ENCODE results near the gene ACADM. TPM values are rescaled to one million over a fixed set of nuclear protein-coding genes. Genes with fewer than 3 reads are reported as not detected.

Gene ACADM
- total RNA-seq (2022; extraction: Qiagen RNA extraction): 25.6 to 44.8 TPM (median 30.0 TPM) in 5 replicates

DNA sequence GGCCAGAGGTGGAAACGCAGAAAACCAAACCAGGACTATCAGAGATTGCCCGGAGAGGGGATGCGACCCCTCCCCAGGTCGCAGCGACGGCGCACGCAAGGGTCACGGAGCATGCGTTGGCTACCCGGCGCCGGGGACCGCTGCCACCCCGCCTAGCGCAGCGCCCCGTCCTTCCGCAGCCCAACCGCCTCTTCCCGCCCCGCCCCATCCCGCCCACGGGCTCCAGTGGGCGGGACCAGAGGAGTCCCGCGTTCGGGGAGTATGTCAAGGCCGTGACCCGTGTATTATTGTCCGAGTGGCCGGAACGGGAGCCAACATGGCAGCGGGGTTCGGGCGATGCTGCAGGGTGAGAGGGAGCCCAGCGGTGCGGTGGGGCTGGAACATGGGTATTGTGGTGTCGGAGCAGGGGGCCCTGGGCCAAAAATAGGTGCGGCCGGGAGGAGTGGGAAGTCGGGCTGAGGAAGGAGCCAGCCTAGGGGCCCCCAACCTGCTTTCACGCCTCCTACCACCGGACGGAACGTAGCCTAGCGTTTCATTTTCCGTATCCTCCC, at the start of gene ACADM:
Gene ACADM (plus strand): TSS at position 238 of the 551 bp plus-strand sequence. CDS start 79 bp downstream, at position 317.

DNA sequence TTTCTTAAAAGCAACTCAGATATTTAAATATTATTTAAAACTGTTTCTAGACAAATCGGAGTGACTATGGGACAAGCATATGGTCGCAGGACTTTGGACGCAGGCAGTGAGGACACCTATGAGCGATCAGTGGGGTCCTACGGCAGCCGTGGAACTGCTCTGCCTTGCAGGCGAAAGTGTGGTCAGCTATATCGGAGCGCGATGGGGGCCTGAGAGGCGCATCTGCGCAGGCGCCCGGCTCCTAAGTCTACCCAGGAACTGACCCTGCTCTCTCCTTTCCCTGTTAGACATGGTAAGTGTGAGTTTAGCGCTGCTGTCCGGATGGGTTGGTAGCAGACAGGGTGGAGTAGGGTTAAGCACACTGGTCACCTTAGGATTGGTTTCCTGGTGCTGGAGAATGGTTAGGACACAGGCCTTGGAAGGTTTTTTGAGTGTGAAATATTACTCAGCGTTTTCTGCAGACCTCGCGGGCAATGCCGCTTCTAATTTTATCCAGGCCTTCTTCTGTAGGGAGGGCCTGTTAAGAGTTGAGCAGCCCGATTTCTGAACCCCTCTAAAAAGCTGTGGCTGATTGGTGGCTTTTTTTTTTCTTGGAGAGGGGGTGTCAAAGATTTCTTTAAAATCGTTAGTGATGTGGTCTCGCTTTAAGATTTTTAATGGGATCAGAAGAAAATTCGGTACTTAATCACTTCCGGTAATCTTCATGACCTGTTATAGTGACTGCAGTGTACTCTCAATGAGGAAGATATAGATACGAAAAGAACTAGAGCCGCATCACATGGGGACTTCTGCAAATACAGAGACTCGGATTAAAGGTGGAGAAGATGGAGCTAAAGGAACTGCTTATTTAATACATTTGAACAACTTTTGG, 61.7 kb downstream of the ACADM start, which contains the start of gene RABGGTB:
Gene RABGGTB (plus strand): TSS at position 274 of the 871 bp plus-strand sequence. CDS start 16 bp downstream, at position 290.

DNA sequence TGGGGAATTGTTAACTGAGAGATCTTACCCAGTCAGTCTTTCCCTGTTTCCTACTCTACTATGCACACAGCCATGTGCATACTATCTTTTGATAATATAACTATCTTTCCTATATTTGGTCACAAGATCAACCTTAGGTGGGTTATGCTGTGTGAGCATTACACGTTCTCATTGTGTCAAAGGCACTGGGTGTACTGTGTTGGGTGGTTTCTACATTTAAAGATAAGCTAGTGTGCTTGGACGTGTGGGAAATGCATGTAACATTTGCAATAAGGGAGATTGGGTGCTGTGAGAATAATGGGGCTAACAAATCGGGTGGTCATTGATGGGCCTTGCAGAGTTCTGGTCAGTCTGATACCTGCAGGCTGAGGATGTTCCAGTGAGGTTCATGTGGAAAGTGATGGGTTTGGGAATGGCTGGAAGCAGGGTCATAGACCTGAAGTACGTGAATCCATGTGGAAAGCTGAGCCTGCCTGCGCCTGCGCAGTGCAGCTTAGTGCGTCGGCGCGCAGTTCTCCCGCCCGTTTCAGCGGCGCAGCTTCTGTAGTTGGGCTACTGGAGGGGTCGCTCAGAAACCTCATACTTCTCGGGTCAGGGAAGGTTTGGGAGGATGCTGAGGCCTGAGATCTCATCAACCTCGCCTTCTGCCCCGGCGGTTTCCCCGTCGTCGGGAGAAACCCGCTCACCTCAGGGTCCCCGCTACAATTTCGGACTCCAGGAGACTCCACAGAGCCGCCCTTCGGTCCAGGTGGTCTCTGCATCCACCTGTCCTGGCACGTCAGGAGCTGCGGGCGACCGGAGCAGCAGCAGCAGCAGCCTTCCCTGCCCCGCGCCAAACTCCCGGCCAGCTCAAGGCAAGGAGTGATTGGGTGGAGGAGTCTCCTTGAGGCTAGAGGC, 72.1 kb downstream of the ACADM start, which contains the start of gene MSH4:
Gene MSH4 (plus strand): TSS at position 507 of the 897 bp plus-strand sequence. CDS start 104 bp downstream, at position 611.

Other genes starting within 250 kb of the ACADM start
- gene SLC44A5, start 113.6 kb upstream of the ACADM start, total RNA-seq (2022; extraction: Qiagen RNA extraction): 0.02 to 0.17 TPM (median 0.06 TPM) in 5 replicates
- gene RABGGTB, start 61.5 kb downstream of the ACADM start, total RNA-seq (2022; extraction: Qiagen RNA extraction): 68.5 to 97.2 TPM (median 71.6 TPM) in 5 replicates
- gene MSH4, start 72.2 kb downstream of the ACADM start, total RNA-seq (2022; extraction: Qiagen RNA extraction): not detected in 5 replicates
- gene ASB17, start 207.7 kb downstream of the ACADM start, total RNA-seq (2022; extraction: Qiagen RNA extraction): not detected in 5 replicates